ENCODE measurements around the gene OR5H2.

GRCh38 chr3:98328933-98329332 lies 46.6 kb downstream of the OR5H2 start:
- TF ChIP-seq POLR2A (IDR thresholded peaks at IDR 0.05) (no peak), CTCF (IDR thresholded peaks at IDR 0.05) (no peak)

Measured in breast epithelium (tissue), 3 donors.